HCT116 (cell line): Measurements from ENCODE around the gene GRHL1.

Source experiments
- CEBPB ChIP-seq: IDR thresholded peaks from 2 replicates; pipeline ENCODE4 v1.6.1; 2012; ENCODE audit warnings: low read depth
- ELF1 ChIP-seq: IDR thresholded peaks from 2 replicates; pipeline ENCODE4 v1.6.1; 2012; ENCODE audit warnings: low read depth, borderline replicate concordance
- MAX ChIP-seq: IDR thresholded peaks from 2 replicates; pipeline ENCODE4 v1.6.1; 2012
- POLR2A ChIP-seq: IDR thresholded peaks from 2 replicates; pipeline ENCODE4 v1.7.0; 2011; ENCODE audit warnings: borderline replicate concordance; ENCODE audit not compliant: insufficient read depth, insufficient read length; ENCODE audit errors: extremely low read depth
- POLR2AphosphoS5 ChIP-seq: IDR thresholded peaks from 2 replicates; pipeline ENCODE4 v1.6.1; 2011; ENCODE audit warnings: mild to moderate bottlenecking, low read depth, low read length, moderate library complexity
- SP1 ChIP-seq: IDR thresholded peaks from 2 replicates; pipeline ENCODE4 v1.6.1; 2012; ENCODE audit warnings: low read depth
- TCF7L2 ChIP-seq: IDR thresholded peaks from 2 replicates; pipeline ENCODE4 v1.7.0; 2011; ENCODE audit warnings: borderline replicate concordance, inconsistent platforms; ENCODE audit not compliant: insufficient read depth, insufficient read length; ENCODE audit errors: extremely low read depth
- YY1 ChIP-seq: IDR thresholded peaks from 2 replicates; pipeline ENCODE4 v1.6.1; 2011; ENCODE audit warnings: low read length, low read depth, moderate library complexity, mild to moderate bottlenecking; ENCODE audit not compliant: insufficient replicate concordance; ENCODE audit errors: extremely low read depth
- ZBTB33 ChIP-seq: IDR thresholded peaks from 2 replicates; pipeline ENCODE4 v1.6.1; 2011; ENCODE audit warnings: mild to moderate bottlenecking, low read length, moderate library complexity; ENCODE audit not compliant: insufficient replicate concordance; ENCODE audit errors: extremely low read depth
- ZFX ChIP-seq: fragments of 450-650 bp; IDR thresholded peaks from 2 replicates; pipeline ENCODE4 v1.6.1; 2017
- TF ChIP-seq, protein P1 (sequence below), 3 experiments: fragments of 200-600 bp in 1 of 3; sonication (generic) in 1 of 3; IDR thresholded peaks in 2 of 3; conservative IDR thresholded peaks in 1 of 3; 2 replicates each; pipeline ENCODE4 v1.5.1; 2012 to 2017; ENCODE audit warnings: low read depth in 2 of 3, low read length in 2 of 3, antibody characterized with exemption in 1 of 3, borderline replicate concordance in 1 of 3, control low read depth in 1 of 3, mild to moderate bottlenecking in 1 of 3, mixed read lengths in 1 of 3, mixed run types in 1 of 3, moderate library complexity in 1 of 3; ENCODE audit not compliant: insufficient read depth in 1 of 3

DNA sequence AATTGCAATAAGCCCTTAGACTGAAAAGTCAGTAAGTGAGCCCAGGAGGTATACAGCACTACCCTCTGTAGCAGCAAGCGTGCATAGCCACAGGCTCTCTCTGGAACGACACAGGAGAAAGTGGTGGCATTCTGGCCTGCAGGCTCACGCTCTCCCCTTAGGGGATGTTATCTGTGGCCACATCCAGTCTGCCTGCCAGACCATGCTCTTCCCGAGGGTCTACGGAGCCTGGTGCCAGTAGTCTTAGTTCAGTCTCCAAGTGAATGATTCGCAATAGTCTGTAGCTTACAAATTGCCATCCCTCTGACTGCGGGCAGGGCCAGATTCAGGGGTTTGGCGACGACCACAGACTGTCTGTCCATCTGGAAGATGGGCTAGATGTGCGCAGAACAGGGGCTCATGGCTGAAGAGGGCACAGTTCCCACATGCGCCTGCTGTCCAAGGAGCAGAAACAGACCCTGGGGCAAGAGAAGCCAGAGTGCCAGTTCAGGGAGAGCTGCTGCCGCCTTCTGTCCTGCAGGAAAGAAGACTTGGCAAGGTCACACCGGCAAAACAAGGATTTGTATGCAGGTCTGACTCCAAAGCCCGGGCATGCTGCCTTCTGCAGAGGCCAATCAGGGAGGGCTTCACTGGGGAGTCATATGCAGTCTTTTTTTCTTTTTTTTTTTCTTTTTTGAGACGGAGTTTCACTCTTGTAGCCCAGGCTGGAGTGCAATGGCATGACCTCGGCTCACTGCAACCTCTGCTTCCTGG is 88.3 kb downstream of the GRHL1 start:
- TF ChIP-seq SP1, result no peak
- no peak for TF ChIP-seq ZFX
- no peak for TF ChIP-seq POLR2AphosphoS5
- TF ChIP-seq TCF7L2, result no peak
- no peak for TF ChIP-seq ELF1
- TF ChIP-seq, protein P1, sequence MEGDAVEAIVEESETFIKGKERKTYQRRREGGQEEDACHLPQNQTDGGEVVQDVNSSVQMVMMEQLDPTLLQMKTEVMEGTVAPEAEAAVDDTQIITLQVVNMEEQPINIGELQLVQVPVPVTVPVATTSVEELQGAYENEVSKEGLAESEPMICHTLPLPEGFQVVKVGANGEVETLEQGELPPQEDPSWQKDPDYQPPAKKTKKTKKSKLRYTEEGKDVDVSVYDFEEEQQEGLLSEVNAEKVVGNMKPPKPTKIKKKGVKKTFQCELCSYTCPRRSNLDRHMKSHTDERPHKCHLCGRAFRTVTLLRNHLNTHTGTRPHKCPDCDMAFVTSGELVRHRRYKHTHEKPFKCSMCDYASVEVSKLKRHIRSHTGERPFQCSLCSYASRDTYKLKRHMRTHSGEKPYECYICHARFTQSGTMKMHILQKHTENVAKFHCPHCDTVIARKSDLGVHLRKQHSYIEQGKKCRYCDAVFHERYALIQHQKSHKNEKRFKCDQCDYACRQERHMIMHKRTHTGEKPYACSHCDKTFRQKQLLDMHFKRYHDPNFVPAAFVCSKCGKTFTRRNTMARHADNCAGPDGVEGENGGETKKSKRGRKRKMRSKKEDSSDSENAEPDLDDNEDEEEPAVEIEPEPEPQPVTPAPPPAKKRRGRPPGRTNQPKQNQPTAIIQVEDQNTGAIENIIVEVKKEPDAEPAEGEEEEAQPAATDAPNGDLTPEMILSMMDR (IDR thresholded peaks at IDR 0.05 in 2 of 3, conservative IDR thresholded peaks at IDR 0.05 in 1 of 3; ENCODE audit: borderline replicate concordance in 1 of 3, insufficient read depth in 1 of 3, low read depth in 2 of 3, low read length in 2 of 3), result no peak
- no peak for TF ChIP-seq POLR2A
- TF ChIP-seq ZBTB33, result no peak
- TF ChIP-seq YY1, result no peak
- no peak for TF ChIP-seq MAX
- no peak for TF ChIP-seq CEBPB
